Transverse colon (tissue), 4 donors: Measurements from ENCODE around the gene CYP1B1. TPM values are rescaled to one million over a fixed set of nuclear protein-coding genes. Genes with fewer than 3 reads are reported as not detected.
"Not testable (repeated sequence)": the region's sequence is repeated elsewhere in the genome, so short reads cannot be mapped to it uniquely, and the experiment has no call there.

ENCODE experiments used
- DNase-seq: peaks from one replicate; pipeline ENCODE4 v3.0.0-alpha.2; 2019
- H3K27ac ChIP-seq, 4 donors: fragments of 200-600 bp; sonication (generic); 2 replicates each; pipeline ENCODE4 v1.5.1; 2016 to 2018; ENCODE audit warnings: inconsistent platforms in 4 of 4
- H3K27me3 ChIP-seq: fragments of 200-600 bp; sonication (generic); 2 replicates; pipeline ENCODE4 v1.5.1; 2017; ENCODE audit warnings: inconsistent platforms
- H3K36me3 ChIP-seq, 4 donors: fragments of 200-600 bp; sonication (generic); 2 replicates each; pipeline ENCODE4 v1.5.1; 2017 to 2019; ENCODE audit warnings: inconsistent platforms in 4 of 4
- H3K4me1 ChIP-seq, 4 donors: fragments of 200-600 bp; sonication (generic); 2 replicates each; pipeline ENCODE4 v1.5.1; 2017 to 2020; ENCODE audit warnings: inconsistent platforms in 4 of 4
- H3K4me3 ChIP-seq, 4 donors: fragments of 200-600 bp; sonication (generic); 1 replicate in 1 of 4; 2 replicates in 3 of 4; pipeline versions ENCODE4 v1.5.1 to v1.6.1; 2017 to 2019; ENCODE audit warnings: inconsistent platforms in 4 of 4
- H3K9me3 ChIP-seq, 2 donors: fragments of 200-600 bp; sonication (generic); 2 replicates each; pipeline ENCODE4 v1.5.1; 2017 to 2019; ENCODE audit warnings: inconsistent platforms in 2 of 2
- EP300 ChIP-seq: sonication (generic); formaldehyde crosslinking; IDR thresholded peaks from one replicate; pipeline ENCODE4 v1.6.1; 2017; ENCODE audit warnings: antibody characterized with exemption, low read depth
- POLR2A ChIP-seq: fragments of 450-650 bp; IDR thresholded peaks from one replicate; pipeline ENCODE4 v1.6.1; 2016; ENCODE audit warnings: antibody characterized with exemption, mild to moderate bottlenecking, moderate library complexity
- POLR2AphosphoS5 ChIP-seq, 3 donors: sonication (generic); formaldehyde crosslinking; IDR thresholded peaks; one replicate each; pipeline ENCODE4 v1.6.1; 2016; ENCODE audit warnings: antibody characterized with exemption in 3 of 3
- WGBS, 2 donors: methylation state at CpG; one replicate each; pipeline ENCODE4 v1.1.5; 2018; ENCODE audit warnings: low coverage in 1 of 2; 5-methylcytosine and 5-hydroxymethylcytosine counted together
- in situ Hi-C, 4 donors: fragments of 200-750 bp; cut with MboI; loops; one replicate each; pipeline versions ENCODE4 v1.15.0 to v1.15.1; 2017; ENCODE audit warnings: low sequenced_read_pairs in 3 of 4, low pct_ligation_motif_present in 1 of 4, low pct_unique_long_range_greater_than_20kb in 1 of 4
- intact Hi-C: fragments of 100-400 bp; cut with DNase I; formaldehyde crosslinking; loops from one replicate; pipeline ENCODE4 v1.15.1; 2023; ENCODE audit warnings: low total_unique reads
- total RNA-seq, 4 donors: library from RNA; depleted of rRNA; stranded (reverse); fragments of >200 nt; gene quantifications; one replicate each; pipeline ENCODE4 v1.1.0, GENCODE V29; 2016
- TF ChIP-seq, protein P1 (sequence below), 5 experiments: fragments of 200-600 bp in 3 of 5; fragments of 450-650 bp in 2 of 5; sonication (generic) in 3 of 5; IDR thresholded peaks; 1 replicate in 2 of 5; 2 replicates in 3 of 5; pipeline ENCODE4 v1.5.1; 2016 to 2017; ENCODE audit warnings: antibody characterized with exemption in 5 of 5, inconsistent platforms in 3 of 5, mild to moderate bottlenecking in 2 of 5, moderate library complexity in 1 of 5

The CYP1B1 gene
- total RNA-seq, 4 donors from 2014 or later, result 2.0 to 9.6 (median 5.5) TPM

DNA sequence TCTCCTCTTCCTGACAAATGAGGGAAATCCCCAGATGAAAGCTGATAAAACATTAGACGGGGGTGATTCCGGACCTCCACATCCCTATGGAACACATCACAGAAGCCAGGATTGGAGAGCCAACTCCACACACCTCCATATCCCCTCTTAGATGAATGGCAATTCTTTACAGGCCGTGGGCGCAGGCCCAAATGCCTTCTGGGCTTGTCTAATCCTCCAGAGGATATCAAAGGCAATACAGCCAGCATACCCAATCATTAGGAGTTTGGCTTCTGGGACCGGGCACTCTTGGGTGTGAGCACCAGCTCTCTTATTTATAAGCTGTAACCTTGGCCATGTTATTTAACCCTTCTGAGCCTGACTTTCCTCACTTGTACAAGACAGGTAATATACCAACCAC, 15.0 kb upstream of the CYP1B1 start:
- intact Hi-C loops, result no loop called here

DNA sequence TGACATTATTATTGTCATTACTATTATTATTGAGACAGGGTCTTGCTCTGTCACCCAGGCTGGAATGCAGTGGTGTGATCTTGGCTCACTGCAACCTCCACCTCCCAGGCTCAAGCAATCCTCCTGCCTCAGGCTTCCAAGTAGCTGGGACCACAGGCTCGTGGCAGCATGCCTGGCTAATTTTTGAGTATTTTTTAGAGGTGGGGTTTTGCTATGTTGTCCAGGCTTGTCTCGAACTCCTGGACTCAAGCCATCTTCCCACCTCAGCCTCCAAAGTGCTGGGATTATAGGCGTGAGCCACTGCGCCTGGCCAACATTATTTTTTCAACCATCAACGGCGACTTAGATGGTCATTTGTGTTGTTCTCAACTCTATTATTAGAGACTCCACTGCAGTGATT, 14.3 kb upstream of the CYP1B1 start:
- H3K27me3 ChIP-seq, H3K27ac ChIP-seq, H3K4me3 ChIP-seq, in situ Hi-C loops, intact Hi-C loops, H3K9me3 ChIP-seq, H3K4me1 ChIP-seq, H3K36me3 ChIP-seq, DNase-seq: not testable (repeated sequence)
- 82 to 89% methylated on average over 6 of the region's 6 CpGs for WGBS, 2 donors

More for the DNA sequence above, 15.0 kb upstream of the CYP1B1 start:
- WGBS, 2 donors, result 79 to 100% methylated on average over 2 to 5 of the region's 5 CpGs
- in situ Hi-C loops, result no loop called here
- Histone ChIP-seq H3K4me1 (peaks cover 0 to under 1% (median under 1%) of the 10 kb centered on the region in 4 donors), H3K36me3 (no peaks in the 10 kb centered on the region), H3K4me3 (no peak overlapping the region), H3K27ac (no peak overlapping the region), H3K9me3 (no peaks in the 10 kb centered on the region), H3K27me3 (no peaks in the 10 kb centered on the region)
- no peak for TF ChIP-seq POLR2A
- TF ChIP-seq EP300, result no peak
- TF ChIP-seq POLR2AphosphoS5 (IDR thresholded peaks at IDR 0.05), result no peak
- TF ChIP-seq, protein P1, sequence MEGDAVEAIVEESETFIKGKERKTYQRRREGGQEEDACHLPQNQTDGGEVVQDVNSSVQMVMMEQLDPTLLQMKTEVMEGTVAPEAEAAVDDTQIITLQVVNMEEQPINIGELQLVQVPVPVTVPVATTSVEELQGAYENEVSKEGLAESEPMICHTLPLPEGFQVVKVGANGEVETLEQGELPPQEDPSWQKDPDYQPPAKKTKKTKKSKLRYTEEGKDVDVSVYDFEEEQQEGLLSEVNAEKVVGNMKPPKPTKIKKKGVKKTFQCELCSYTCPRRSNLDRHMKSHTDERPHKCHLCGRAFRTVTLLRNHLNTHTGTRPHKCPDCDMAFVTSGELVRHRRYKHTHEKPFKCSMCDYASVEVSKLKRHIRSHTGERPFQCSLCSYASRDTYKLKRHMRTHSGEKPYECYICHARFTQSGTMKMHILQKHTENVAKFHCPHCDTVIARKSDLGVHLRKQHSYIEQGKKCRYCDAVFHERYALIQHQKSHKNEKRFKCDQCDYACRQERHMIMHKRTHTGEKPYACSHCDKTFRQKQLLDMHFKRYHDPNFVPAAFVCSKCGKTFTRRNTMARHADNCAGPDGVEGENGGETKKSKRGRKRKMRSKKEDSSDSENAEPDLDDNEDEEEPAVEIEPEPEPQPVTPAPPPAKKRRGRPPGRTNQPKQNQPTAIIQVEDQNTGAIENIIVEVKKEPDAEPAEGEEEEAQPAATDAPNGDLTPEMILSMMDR (IDR thresholded peaks at IDR 0.05), result no peak
- no peak for DNase-seq

DNA sequence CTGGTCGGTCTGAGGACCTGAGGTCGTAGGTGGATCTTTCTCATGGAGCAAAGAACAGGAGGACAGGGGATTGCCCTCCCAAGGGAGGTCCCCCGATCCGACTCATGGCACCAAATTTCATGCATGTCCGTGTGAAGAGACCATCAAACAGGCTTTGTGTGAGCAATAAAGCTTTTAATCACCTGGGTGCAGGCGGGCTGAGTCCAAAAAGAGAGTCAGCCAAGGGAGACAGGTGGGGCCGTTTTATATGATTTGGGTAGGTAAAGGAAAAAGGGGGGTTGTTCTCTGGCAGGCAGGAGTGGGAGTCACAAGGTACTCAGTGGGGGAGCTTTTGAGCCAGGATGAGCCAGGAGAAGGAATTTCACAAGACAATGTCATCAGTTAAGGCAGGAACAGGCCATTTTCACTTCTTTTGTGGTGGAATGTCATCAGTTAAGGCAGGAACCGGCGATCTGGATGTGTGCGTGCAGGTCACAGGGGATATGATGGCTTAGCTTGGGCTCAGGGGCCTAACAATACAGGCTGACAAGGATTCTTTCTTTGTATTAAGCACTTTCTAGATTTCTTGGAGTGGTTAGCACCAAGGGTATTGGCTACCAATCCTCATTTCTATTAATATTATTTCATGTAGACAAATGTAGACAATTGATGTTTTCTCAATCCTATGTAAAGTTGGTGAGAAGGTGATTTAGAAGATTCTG, 10.2 kb upstream of the CYP1B1 start:
- H3K4me3 ChIP-seq, H3K9me3 ChIP-seq, in situ Hi-C loops, intact Hi-C loops, H3K27ac ChIP-seq, H3K27me3 ChIP-seq, DNase-seq, H3K4me1 ChIP-seq, H3K36me3 ChIP-seq: not testable (repeated sequence)
- WGBS, 2 donors, result 58 to 63% methylated on average over 4 to 10 of the region's 10 CpGs

DNA sequence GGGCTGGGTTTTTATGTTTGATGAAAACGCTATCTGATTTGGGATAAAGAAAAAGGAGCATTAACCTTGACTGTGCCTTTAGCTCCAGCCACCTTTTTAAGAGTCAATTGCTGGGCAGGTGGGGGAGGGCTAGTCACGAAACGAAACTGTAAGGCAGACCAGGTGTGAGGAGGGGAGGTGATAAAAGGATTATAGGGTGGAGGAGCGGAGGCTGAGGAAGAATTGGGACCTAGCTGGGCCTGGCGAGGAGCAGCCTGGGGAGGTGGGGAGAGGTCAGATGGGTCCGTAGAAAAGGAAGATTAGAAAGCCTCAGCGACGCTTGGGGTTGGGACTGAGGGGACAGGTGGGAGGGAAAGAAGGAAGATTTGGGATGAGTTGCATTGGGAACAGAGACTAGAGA, 8.6 kb upstream of the CYP1B1 start:
- H3K4me3 ChIP-seq, intact Hi-C loops, H3K27me3 ChIP-seq, DNase-seq, H3K27ac ChIP-seq, H3K36me3 ChIP-seq, H3K4me1 ChIP-seq, H3K9me3 ChIP-seq, in situ Hi-C loops: not testable (repeated sequence)
- WGBS, 2 donors, result 78 to 85% methylated on average over 8 of the region's 8 CpGs

DNA sequence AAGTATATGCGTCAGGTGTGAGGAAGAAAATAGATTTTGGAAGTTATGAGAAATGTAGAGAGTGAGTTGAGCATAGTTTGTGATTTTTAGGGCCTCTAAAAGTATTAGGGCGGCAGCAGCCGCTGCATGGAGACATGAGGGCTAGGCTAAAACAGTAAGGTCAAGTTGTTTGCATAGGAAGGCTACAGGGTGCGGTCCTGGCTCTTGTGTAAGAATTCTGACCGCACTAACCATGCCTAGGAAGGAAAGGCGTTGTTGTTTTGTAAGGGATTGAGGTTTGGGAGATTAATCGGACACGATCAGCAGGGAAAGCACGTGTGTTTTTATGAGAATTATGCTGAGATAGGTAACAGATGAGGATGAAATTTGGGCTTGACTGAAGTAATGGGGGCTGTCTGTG, 6.8 kb upstream of the CYP1B1 start:
- 81 to 90% methylated on average over 6 to 9 of the region's 9 CpGs for whole genome bisulfite sequencing, 2 donors
- H3K27ac ChIP-seq, DNase-seq, H3K27me3 ChIP-seq, intact Hi-C loops, H3K4me3 ChIP-seq, H3K9me3 ChIP-seq, H3K36me3 ChIP-seq, H3K4me1 ChIP-seq, in situ Hi-C loops: not testable (repeated sequence)

DNA sequence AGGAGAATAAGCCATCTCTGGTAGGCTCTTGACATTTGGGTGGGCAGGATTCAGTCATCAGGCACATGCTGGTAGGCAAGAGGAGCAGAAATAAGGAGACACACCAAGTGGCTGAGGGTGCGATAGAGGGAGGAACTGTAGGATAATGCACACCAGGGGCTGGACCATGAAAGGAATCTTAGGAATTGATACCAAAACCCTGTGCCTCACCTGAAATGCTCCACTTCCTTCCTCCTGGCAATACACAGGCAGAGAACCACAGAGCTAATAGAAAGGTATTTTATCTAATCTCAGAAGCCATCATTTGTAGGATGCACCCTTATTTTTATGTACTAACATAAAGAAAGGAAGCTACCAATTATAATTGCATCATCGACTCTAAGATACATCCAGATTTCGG, 4.4 kb upstream of the CYP1B1 start:
- DNase-seq, result no peak
- 75 to 77% methylated on average over 3 of the region's 3 CpGs for WGBS, 2 donors
- in situ Hi-C loops, result no loop called here
- TF ChIP-seq POLR2A, result no peak
- no peak for TF ChIP-seq EP300
- TF ChIP-seq, protein P1 (IDR thresholded peaks at IDR 0.05), result no peak
- no peak for TF ChIP-seq POLR2AphosphoS5 (IDR thresholded peaks at IDR 0.05)
- Histone ChIP-seq H3K27me3 (peaks cover 30% of the 10 kb centered on the region), H3K36me3 (no peaks in the 10 kb centered on the region), H3K4me1 (peaks cover 0 to 24% (median 18%) of the 10 kb centered on the region in 4 donors), H3K27ac (no peak overlapping the region), H3K4me3 (no peak overlapping the region), H3K9me3 (no peaks in the 10 kb centered on the region)
- intact Hi-C loops, result no loop called here
